ENCODE results near the gene FASTK.
A peak's percentile ranks its signal among the peaks of the same experiment; 100 is the strongest.
"Not testable (repeated sequence)": the region's sequence is repeated elsewhere in the genome, so short reads cannot be mapped to it uniquely, and the experiment has no call there.

Gene FASTK

DNA sequence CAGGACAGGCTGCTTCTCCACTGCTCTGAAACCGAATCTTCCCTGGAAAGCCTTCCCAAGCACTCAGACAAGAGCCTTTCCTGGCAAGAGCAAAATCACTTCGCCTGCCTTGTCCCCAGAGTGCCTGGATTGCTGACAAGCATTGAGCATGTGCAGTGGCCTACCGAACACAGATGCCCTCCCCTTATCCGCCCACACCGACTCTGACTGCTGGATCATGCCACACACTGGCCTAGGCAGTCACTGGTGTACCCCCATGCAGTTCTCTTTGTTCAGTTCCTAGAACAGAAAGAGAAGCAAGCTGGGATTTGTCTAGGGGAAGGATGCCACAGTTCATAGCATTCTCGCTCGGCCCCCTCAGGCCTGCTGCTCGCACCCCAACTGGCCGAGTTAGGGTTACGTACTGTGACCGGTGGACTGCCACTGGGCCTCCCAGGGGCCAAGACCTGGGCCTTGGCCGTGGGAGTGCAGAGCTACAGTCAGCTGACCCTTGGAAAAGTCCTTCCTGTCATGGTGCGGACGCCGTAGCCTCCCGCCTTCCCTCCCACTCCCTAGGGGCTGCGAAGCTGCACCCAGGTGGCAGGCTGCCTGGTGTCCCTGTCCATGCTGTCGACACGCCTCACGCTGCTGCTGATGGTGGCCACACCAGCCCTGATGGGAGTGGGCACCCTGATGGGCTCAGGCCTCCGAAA is 45.4 kb downstream of the FASTK start:
- ATAC-seq (replicated peaks) (no peak), DNase-seq (no peak)
- no peaks in the 10 kb centered on the region for H3K27me3 Mint-ChIP-seq
- H3K4me3 Mint-ChIP-seq = no peak overlapping the region
- peaks cover 17 to 26% of the 10 kb centered on the region in 2 donors for H3K4me1 Mint-ChIP-seq
- H3K27ac Mint-ChIP-seq = no peak overlapping the region
- no peaks in the 10 kb centered on the region for H3K9me3 Mint-ChIP-seq
- H3K36me3 Mint-ChIP-seq = peaks cover 29% of the 10 kb centered on the region in 2 donors

DNA sequence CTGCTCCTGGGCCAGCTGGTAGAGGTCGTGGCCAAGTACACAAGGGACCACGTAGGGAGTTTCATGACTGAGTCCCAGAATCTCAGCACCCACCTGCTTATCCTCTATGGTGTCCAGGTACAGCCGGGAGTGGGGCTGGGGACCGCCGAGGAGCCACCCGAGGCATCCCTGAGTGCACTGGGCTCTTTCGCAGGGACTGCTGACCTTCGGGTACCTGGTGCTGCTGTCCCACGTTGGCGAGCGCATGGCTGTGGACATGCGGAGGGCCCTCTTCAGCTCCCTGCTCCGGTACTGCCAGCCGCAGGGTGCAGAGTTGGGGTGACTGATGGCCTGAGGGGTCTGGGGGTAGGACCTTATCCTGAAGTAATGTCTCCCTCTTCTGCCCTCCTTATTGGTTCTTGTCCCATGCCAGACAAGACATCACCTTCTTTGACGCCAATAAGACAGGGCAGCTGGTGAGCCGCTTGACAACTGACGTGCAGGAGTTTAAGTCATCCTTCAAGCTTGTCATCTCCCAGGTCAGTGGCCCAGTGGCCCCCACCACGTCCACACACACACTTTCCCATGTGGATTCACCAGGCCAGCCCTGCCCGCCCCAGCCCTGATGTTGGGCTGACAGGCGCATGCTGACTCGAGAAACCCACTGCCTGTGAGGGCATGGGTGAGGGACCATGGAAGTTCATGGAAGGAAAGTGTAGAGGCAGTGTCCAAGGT is 46.1 kb downstream of the FASTK start:
- no peak for ATAC-seq (replicated peaks)
- no peak overlapping the region for H3K4me3 Mint-ChIP-seq
- H3K36me3 Mint-ChIP-seq = peaks cover 26 to 33% of the 10 kb centered on the region in 2 donors
- no peak for DNase-seq
- no peak overlapping the region for H3K27ac Mint-ChIP-seq
- H3K27me3 Mint-ChIP-seq = no peaks in the 10 kb centered on the region
- H3K4me1 Mint-ChIP-seq = peaks cover 14 to 22% of the 10 kb centered on the region in 2 donors
- H3K9me3 Mint-ChIP-seq = no peaks in the 10 kb centered on the region

DNA sequence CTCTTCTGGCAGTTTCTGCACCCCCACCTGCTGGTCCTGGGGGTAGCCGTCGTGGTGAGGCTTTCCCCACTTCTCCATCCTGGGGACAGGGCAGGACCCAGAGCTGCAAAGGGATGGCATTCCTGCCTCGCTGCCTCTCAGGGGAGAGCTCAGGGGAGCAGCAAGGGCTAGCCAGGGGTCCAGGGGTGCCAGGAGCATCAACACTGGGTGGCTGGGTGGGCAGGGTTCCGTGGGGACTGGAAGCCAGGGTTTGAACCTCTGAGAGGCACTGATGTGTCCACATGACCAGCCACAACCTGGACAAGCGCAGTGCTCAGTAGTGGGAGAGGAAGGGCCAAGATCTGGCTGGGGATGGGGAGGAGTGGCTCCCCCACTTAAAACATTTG is 46.8 kb downstream of the FASTK start:
- ATAC-seq (replicated peaks) (no peak), DNase-seq (no peak)
- H3K4me1 Mint-ChIP-seq = peaks cover 14 to 22% of the 10 kb centered on the region in 2 donors
- H3K36me3 Mint-ChIP-seq = peaks cover 25 to 31% of the 10 kb centered on the region in 2 donors
- no peaks in the 10 kb centered on the region for H3K27me3 Mint-ChIP-seq
- H3K27ac Mint-ChIP-seq = no peak overlapping the region
- no peak overlapping the region for H3K4me3 Mint-ChIP-seq
- no peaks in the 10 kb centered on the region for H3K9me3 Mint-ChIP-seq

DNA sequence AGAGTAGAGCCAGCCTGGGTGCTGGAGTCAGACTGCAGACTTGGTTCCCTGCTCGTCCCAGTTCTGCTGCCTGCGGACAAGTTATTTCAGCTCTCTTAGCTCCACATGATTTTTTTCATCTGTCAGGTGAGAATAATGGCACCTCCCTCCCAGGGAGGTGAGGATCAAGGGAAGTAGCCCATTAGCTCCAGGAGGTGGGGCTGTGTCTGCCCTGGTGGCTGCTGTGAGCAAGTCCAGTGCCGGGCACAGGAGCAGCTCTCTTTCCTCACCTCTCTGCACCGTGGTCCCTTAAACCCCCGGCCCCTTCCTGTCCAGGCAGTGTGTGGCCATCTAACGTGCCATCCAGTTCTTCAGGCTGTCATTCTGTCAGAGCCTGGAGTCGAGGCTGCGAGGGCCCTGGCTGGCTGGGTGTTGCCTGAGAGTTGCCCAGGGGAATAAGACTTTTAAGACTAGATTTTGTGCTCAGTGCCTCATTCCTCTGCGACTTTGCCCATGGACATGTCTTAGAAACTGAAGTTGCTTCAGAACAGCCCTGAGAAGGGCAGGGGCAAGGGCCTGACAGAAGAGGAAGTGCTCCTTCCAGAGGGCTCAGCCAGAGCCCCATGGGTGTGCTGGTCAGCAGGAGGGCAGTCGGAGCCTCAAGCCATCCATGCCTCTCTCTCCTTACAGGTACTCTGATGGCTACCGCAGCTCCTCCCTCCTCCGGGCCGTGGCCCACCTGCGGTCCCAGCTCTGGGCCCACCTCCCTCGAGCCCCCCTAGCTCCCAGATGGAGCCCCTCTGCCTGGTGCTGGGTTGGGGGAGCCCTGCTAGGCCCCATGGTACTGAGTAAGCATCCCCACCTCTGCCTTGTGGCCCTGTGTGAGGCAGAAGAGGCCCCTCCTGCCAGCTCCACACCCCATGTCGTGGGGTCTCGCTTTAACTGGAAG is 47.4 kb downstream of the FASTK start:
- Mint-ChIP-seq H3K9me3 (no peaks in the 10 kb centered on the region), H3K36me3 (peaks cover 24 to 31% of the 10 kb centered on the region in 2 donors), H3K4me3 (no peak overlapping the region), H3K27me3 (no peaks in the 10 kb centered on the region), H3K4me1 (peaks cover 12 to 20% of the 10 kb centered on the region in 2 donors), H3K27ac (no peak overlapping the region)
- ATAC-seq (replicated peaks) (no peak), DNase-seq (no peak)

DNA sequence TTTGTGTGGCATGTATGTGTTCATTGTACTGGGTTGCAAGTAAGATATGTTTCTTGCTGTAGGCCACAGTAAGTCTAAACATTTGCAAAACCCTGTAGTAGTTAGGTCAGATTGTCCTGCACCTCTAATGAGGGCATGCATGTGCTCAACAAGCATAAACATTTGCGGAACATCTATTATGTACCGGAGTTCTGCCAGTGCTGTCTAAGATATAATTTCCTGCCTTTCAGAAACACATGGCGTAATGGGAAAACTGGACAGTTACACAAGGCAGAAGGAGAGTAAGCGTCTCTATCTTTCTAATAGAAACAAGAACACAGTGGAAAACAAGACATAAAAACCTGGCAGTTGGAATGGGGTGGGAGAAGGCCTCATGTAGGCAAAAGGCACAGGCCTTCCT is 49.6 kb downstream of the FASTK start:
- Mint-ChIP-seq H3K27ac (no peak overlapping the region), H3K36me3 (peaks cover 15 to 19% of the 10 kb centered on the region in 2 donors), H3K27me3 (no peaks in the 10 kb centered on the region), H3K9me3 (no peaks in the 10 kb centered on the region), H3K4me1 (peaks cover 17 to 29% of the 10 kb centered on the region in 2 donors), H3K4me3 (no peak overlapping the region)
- no peak for DNase-seq
- ATAC-seq (replicated peaks) = no peak

DNA sequence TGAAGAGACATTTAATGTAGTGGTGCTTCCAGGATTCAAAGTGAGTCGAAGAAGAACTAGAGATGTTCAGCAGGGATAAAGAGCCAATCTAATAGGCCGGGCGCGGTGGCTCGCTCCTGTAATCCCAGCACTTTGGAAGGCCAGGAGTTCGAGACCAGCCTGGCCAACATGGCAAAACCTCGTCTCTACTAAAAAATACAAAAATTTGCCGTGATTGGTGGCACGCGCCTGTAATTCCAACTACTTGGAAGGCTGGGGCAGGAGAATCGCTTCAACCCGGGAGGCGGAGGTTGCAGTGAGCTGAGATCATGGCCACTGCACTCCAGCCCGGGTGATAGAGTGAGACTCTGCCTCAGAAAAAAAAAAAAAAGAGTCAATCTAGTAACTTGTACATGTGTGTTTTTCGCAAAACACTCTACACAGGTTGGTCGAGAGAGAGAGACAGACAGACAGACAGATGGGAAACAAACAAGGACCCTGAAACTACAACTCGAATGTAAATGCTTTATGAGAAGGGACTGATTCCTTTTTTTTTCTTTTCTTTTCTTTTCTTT is 51.6 kb downstream of the FASTK start:
- Mint-ChIP-seq H3K27me3 (peaks cover 9 to 10% of the 10 kb centered on the region in 2 donors), H3K4me1 (peaks cover 17 to 29% of the 10 kb centered on the region in 2 donors), H3K9me3 (no peaks in the 10 kb centered on the region), H3K4me3 (peak overlapping the region; percentile 92 to 98), H3K27ac (peak overlapping the region; percentile 97), H3K36me3 (peaks cover 10 to 14% of the 10 kb centered on the region in 2 donors)
- DNase-seq (no peak), ATAC-seq (replicated peaks) (no peak)

DNA sequence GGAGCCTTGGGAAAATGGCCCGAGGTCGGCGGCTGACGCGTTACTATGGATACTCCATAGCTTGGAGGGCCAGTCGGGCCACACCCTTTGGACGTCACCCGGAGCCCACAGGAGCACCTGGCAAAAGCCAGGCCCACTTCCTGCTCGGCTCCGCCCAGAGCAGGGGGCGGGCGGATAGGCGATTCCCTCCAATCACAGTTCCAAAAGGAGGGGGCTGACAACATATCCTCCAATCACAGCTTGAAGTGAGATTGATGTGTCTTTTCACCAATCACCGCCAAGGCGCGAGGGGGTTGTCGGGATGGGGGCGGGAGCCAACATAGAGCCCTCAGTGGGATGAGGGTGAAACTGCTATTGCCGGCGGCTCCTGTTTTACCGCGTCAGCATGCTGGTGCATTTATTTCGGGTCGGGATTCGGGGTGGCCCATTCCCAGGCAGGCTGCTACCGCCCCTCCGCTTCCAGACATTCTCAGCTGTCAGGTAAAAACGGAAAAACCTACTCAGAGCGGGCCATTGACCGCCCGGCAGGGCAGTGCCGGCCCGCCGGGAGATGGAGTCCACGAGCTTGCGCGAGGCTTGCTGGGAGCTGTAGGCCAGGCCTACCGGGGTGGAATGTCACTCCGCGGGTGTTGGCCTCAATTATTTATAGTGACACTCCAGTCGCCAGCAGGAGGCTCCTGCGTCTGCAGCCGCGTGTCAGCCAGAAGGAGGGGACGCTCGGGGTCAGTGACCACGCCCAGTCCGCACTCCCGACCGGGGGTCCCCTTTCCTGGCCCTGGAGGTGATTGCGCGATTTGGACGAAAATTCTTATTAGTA is 52.3 kb downstream of the FASTK start, which contains the start of gene ABCB8:
ABCB8 (plus strand) TSS at position 320 of the 817 bp plus-strand sequence; CDS start at position 386, 66 bp downstream.
- H3K36me3 Mint-ChIP-seq = peaks cover 10 to 14% of the 10 kb centered on the region in 2 donors
- peaks cover 17 to 29% of the 10 kb centered on the region in 2 donors for H3K4me1 Mint-ChIP-seq
- no peaks in the 10 kb centered on the region for H3K9me3 Mint-ChIP-seq
- peak; percentile 99 for DNase-seq
- H3K27me3 Mint-ChIP-seq = peaks cover 10 to 16% of the 10 kb centered on the region in 2 donors
- peak within 1 kb of the TSS; percentile 97 for H3K27ac Mint-ChIP-seq
- peak within 1 kb of the TSS; percentile 92 to 98 for H3K4me3 Mint-ChIP-seq
- ATAC-seq (replicated peaks) = peak; percentile 94

DNA sequence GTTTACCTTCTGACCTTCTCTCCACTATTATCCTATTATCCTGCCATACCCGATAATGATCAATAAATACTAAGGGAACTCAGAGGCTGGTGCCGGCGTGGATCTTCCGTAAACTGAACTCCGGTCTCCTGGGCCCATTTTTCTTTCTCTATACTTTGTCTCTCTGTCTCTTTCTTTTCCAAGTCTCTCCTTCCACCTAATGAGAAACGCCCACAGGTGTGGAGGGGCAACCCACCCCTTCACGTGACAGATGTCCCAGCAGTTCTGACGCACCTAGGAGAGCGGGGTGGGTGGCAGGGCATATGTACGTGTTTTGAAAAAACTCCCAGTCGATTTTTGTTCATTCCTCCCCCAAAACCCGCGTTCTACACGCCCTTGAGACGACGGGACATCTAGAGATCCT is 52.9 kb downstream of the FASTK start:
- Mint-ChIP-seq H3K36me3 (peaks cover 10 to 14% of the 10 kb centered on the region in 2 donors), H3K4me1 (peaks cover 17 to 29% of the 10 kb centered on the region in 2 donors)
- ATAC-seq (replicated peaks) = peak; percentile 5 to 15

DNA sequence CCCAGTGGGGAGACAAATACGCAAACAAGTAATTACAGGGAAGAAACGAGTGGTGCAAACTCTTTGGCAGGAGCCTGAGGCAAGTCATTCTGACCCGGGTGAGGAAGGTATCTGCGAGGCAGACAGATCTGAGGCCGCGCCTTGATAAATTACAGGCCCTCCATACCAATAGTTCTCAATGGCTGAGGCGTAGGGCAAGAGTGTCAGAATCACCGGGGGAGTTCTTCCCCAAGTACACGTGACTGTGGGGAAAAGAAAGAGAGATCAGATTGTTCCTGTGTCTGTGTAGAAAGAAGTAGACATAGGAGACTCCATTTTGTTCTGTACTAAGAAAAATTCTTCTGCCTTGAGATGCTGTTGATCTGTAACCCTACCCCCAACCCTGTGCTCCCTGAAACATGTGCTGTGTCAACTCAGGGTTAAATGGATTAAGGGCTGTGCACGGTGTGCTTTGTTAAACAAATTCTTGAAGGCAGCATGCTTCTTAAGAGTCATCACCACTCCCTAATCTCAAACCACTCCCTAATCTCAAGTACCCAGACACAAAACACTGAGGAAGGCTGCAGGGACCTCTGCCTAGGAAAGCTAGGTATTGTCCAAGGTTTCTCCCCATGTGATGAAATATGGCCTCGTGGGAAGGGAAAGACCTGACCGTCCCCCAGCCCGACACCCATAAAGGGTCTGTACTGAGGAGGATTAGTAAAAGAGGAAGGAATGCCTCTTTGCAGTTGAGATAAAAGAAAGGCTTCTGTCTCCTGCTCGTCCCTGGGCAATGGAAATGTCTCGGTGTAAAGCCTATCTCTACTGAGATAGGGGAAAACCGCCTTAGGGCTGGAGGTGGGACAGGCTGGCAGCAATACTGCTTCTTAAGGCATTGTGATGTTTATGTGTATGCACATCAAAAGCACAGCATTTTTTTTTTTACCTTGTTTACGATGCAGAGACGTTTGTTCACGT is 53.6 kb downstream of the FASTK start:
- Mint-ChIP-seq H3K4me1 (peaks cover 16 to 27% of the 10 kb centered on the region in 2 donors), H3K27me3 (peaks cover 16 to 23% of the 10 kb centered on the region in 2 donors), H3K36me3 (peaks cover 9 to 12% of the 10 kb centered on the region in 2 donors), H3K27ac (peak overlapping the region; percentile 97), H3K4me3 (peak overlapping the region; percentile 92 to 98)
- DNase-seq; H3K9me3 Mint-ChIP-seq; ATAC-seq (replicated peaks): not testable (repeated sequence)

More for the DNA sequence above, 52.9 kb downstream of the FASTK start:
- Mint-ChIP-seq H3K4me3 (peak overlapping the region; percentile 92 to 98), H3K27me3 (peaks cover 16 to 22% of the 10 kb centered on the region in 2 donors), H3K27ac (peak overlapping the region; percentile 97)
- H3K9me3 Mint-ChIP-seq, DNase-seq: not testable (repeated sequence)

Measured in stimulated activated naive B cell treated with anti-CD40 and anti-IgM and Interleukin-4, amounts not matched to agents 10 μg/mL and 1 μg/mL and 100 μg/mL, for 72 hours (primary cell).